DMS79 treated with DMSO at 0.1 percent for 48 hours (cell line): ENCODE results near the gene LDB2.

ENCODE experiments used
- DNase-seq: peaks from one replicate; lab custom pipeline; 2025; lab: John Stamatoyannopoulos, UW

The LDB2 gene

GRCh38 chr4:16685536-16685935 lies 212.9 kb downstream of the LDB2 start:
- DNase-seq = no peak

GRCh38 chr4:16684935-16685334 lies 213.5 kb downstream of the LDB2 start:
- DNase-seq = no peak

- DNase-seq = no peak
These were observed 214.3 kb downstream of the LDB2 start for GRCh38 chr4:16684097-16684496.

GRCh38 chr4:16682975-16683374 lies 215.5 kb downstream of the LDB2 start:
- DNase-seq = no peak

GRCh38 chr4:16677001-16677944 lies 221.2 kb downstream of the LDB2 start:
- no peak for DNase-seq

- no peak for DNase-seq
These were observed 222.1 kb downstream of the LDB2 start for GRCh38 chr4:16676230-16676770.

- no peak for DNase-seq
These were observed 224.4 kb downstream of the LDB2 start for GRCh38 chr4:16674082-16674481.

- DNase-seq = no peak
These were observed 226.0 kb downstream of the LDB2 start for GRCh38 chr4:16672421-16672820.

- DNase-seq = no peak
These were observed 226.7 kb downstream of the LDB2 start for GRCh38 chr4:16671741-16672140.

- DNase-seq = no peak
These were observed 227.7 kb downstream of the LDB2 start for GRCh38 chr4:16670727-16671126.

GRCh38 chr4:16669036-16669435 lies 229.4 kb downstream of the LDB2 start:
- no peak for DNase-seq

GRCh38 chr4:16668488-16668887 lies 230.0 kb downstream of the LDB2 start:
- no peak for DNase-seq

- DNase-seq = no peak
These were observed 231.0 kb downstream of the LDB2 start for GRCh38 chr4:16667464-16667863.

- no peak for DNase-seq
These were observed 232.4 kb downstream of the LDB2 start for GRCh38 chr4:16665942-16666551.

- no peak for DNase-seq
These were observed 234.7 kb downstream of the LDB2 start for GRCh38 chr4:16663732-16664131.

- no peak for DNase-seq
These were observed 235.1 kb downstream of the LDB2 start for GRCh38 chr4:16663307-16663706.

- DNase-seq = no peak
These were observed 236.6 kb downstream of the LDB2 start for GRCh38 chr4:16661813-16662212.

- DNase-seq = no peak
These were observed 237.8 kb downstream of the LDB2 start for GRCh38 chr4:16660656-16661055.

- DNase-seq = no peak
These were observed 238.8 kb downstream of the LDB2 start for GRCh38 chr4:16659694-16660093.

- no peak for DNase-seq
These were observed 239.4 kb downstream of the LDB2 start for GRCh38 chr4:16659079-16659478.

- no peak for DNase-seq
These were observed 240.3 kb downstream of the LDB2 start for GRCh38 chr4:16658183-16658582.

GRCh38 chr4:16655111-16655510 lies 243.3 kb downstream of the LDB2 start:
- no peak for DNase-seq

- DNase-seq = no peak
These were observed 245.6 kb downstream of the LDB2 start for GRCh38 chr4:16652732-16653305.
